Thymus (tissue), 11 donors: ENCODE results near the gene UAP1L1. TPM values are rescaled to one million over a fixed set of nuclear protein-coding genes. Genes with fewer than 3 reads are reported as not detected.
A peak's percentile ranks its signal among the peaks of the same experiment; 100 is the strongest.

Source experiments
- DNase-seq, 9 donors: peaks; one replicate each; pipeline ENCODE4 v3.0.0-alpha.2; 2013; ENCODE audit warnings: low spot score in 9 of 9, low read depth in 6 of 9, missing footprints in 1 of 9
- H3K27ac ChIP-seq, 2 donors: one replicate each; pipeline ENCODE4 v1.5.1; 2013; ENCODE audit warnings: control low read depth in 1 of 2, low read depth in 1 of 2, low read length in 1 of 2, mild to moderate bottlenecking in 1 of 2, moderate library complexity in 1 of 2
- H3K27me3 ChIP-seq, 2 donors: one replicate each; pipeline ENCODE4 v1.5.1; 2013; ENCODE audit warnings: low read length in 1 of 2; ENCODE audit not compliant: control insufficient read depth in 2 of 2, insufficient read depth in 1 of 2
- H3K36me3 ChIP-seq, 2 donors: one replicate each; pipeline ENCODE4 v1.5.1; 2013; ENCODE audit warnings: low read length in 1 of 2, mild to moderate bottlenecking in 1 of 2, moderate library complexity in 1 of 2; ENCODE audit not compliant: control insufficient read depth in 2 of 2, insufficient read depth in 2 of 2
- H3K4me1 ChIP-seq, 2 donors: one replicate each; pipeline ENCODE4 v1.5.1; 2013; ENCODE audit warnings: low read length in 2 of 2; ENCODE audit not compliant: control insufficient read depth in 2 of 2, insufficient read depth in 2 of 2
- H3K4me3 ChIP-seq, 2 donors: one replicate each; pipeline ENCODE4 v1.5.1; 2013; ENCODE audit warnings: low read length in 2 of 2, control low read depth in 1 of 2, mild to moderate bottlenecking in 1 of 2
- H3K9me3 ChIP-seq, 2 donors: one replicate each; pipeline ENCODE4 v1.5.1; 2013; ENCODE audit warnings: low read length in 1 of 2, mild to moderate bottlenecking in 1 of 2; ENCODE audit not compliant: control insufficient read depth in 2 of 2, insufficient read depth in 1 of 2
- WGBS: extraction: QIAGEN DNeasy Blood & Tissue Kit; methylation state at CpG from one replicate; pipeline ENCODE4 v1.1.7; 2013; 5-methylcytosine and 5-hydroxymethylcytosine counted together
- polyA plus RNA-seq: library from polyadenylated mRNA; stranded (reverse); fragments of 200-250 nt; gene quantifications from one replicate; pipeline ENCODE4 v1.2.3, GENCODE V29; 2013
- total RNA-seq: library from RNA; stranded (reverse); fragments of 120-200 nt; gene quantifications from one replicate; pipeline ENCODE4 v1.2.4, GENCODE V29; 2013
- donor health status: healthy.

The UAP1L1 gene
- total and polyA plus RNA-seq, 2 donors = 1.9 to 9.4 TPM

- Histone ChIP-seq H3K27me3 (peaks cover 0 to 20% of the 10 kb centered on the region in 2 donors), H3K4me3 (no peak overlapping the region), H3K9me3 (peaks cover 0 to under 1% of the 10 kb centered on the region in 2 donors), H3K27ac (no peak overlapping the region), H3K4me1 (peaks cover 3 to 6% of the 10 kb centered on the region in 2 donors), H3K36me3 (peaks cover 43 to 76% of the 10 kb centered on the region in 2 donors)
- DNase-seq = no peak
- WGBS = 94% methylated on average over 38 of the region's 38 CpGs
Observed at GRCh38 chr9:137110147-137110910, 33.0 kb downstream of the UAP1L1 start.

DNA sequence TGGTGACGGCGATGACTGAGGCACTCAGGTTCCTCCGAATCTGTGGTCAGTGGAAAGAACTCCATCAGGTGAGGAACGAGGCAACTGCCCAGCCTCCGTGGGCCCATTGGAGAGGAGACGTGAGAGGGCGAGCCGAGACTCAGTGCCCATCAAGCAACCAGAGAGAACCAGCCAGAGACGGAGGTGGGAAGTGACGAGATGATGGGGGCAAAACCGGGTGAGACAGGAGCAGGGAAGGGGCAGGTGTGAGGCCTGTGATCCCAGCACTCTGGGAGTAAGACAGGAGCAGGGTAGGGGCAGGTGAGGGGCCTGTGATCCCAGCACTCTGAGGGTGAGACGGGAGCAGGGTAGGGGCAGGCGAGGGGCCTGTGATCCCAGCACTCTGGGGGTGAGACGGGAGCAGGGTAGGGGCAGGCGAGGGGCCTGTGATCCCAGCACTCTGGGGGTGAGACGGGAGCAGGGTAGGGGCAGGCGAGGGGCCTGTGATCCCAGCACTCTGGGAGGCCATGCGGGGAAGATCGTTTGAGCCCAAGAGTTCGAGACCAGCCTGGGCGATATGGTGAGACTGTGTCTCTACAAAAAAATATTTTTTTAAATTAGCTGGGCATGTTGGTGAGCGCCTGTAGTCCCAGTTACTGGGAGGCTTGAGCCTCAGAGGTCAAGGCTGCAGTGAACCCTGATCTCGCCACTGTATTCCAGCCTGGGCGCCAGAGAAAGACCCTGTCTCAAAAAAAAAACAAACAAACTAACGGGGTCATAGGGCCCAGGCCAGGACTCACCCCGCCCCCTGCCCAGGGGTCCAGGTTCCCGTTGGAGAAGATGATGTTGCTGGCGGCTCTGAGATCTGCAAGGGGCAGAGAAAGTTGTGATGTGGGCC, 33.8 kb downstream of the UAP1L1 start:
- peaks cover 0 to 28% of the 10 kb centered on the region in 2 donors for H3K27me3 ChIP-seq
- DNase-seq = no peak
- no peak overlapping the region for H3K27ac ChIP-seq
- peaks cover 35 to 68% of the 10 kb centered on the region in 2 donors for H3K36me3 ChIP-seq
- H3K9me3 ChIP-seq = no peaks in the 10 kb centered on the region
- 97% methylated on average over 28 of the region's 28 CpGs for WGBS
- no peak overlapping the region for H3K4me3 ChIP-seq
- H3K4me1 ChIP-seq = peaks cover 3 to 6% of the 10 kb centered on the region in 2 donors

- Histone ChIP-seq H3K27ac (no peak overlapping the region), H3K27me3 (peaks cover 0 to 28% of the 10 kb centered on the region in 2 donors), H3K4me3 (no peak overlapping the region), H3K36me3 (peaks cover 30 to 60% of the 10 kb centered on the region in 2 donors), H3K4me1 (peaks cover 3 to 6% of the 10 kb centered on the region in 2 donors), H3K9me3 (no peaks in the 10 kb centered on the region)
- 94% methylated on average over 35 of the region's 35 CpGs for WGBS
- DNase-seq = no peak
Observed at GRCh38 chr9:137111788-137112563, 34.7 kb downstream of the UAP1L1 start.

- peaks cover 2 to 33% of the 10 kb centered on the region in 2 donors for H3K27me3 ChIP-seq
- H3K27ac ChIP-seq = no peak overlapping the region
- H3K9me3 ChIP-seq = no peaks in the 10 kb centered on the region
- peaks cover 25 to 52% of the 10 kb centered on the region in 2 donors for H3K36me3 ChIP-seq
- peaks cover 3 to 6% of the 10 kb centered on the region in 2 donors for H3K4me1 ChIP-seq
- WGBS = 95% methylated on average over 42 of the region's 42 CpGs
- no peak for DNase-seq
- no peak overlapping the region for H3K4me3 ChIP-seq
Observed at GRCh38 chr9:137112564-137113384, 35.5 kb downstream of the UAP1L1 start.

- Histone ChIP-seq H3K36me3 (peaks cover 17 to 44% of the 10 kb centered on the region in 2 donors), H3K4me1 (peaks cover 3 to 6% of the 10 kb centered on the region in 2 donors), H3K27ac (no peak overlapping the region), H3K4me3 (peak overlapping the region in 1 of 2 donors; percentile 88), H3K27me3 (peaks cover 2 to 33% of the 10 kb centered on the region in 2 donors), H3K9me3 (no peaks in the 10 kb centered on the region)
- DNase-seq = no peak
- WGBS = 31% methylated on average over 66 of the region's 66 CpGs
Observed at GRCh38 chr9:137113385-137114159, 36.3 kb downstream of the UAP1L1 start.

DNA sequence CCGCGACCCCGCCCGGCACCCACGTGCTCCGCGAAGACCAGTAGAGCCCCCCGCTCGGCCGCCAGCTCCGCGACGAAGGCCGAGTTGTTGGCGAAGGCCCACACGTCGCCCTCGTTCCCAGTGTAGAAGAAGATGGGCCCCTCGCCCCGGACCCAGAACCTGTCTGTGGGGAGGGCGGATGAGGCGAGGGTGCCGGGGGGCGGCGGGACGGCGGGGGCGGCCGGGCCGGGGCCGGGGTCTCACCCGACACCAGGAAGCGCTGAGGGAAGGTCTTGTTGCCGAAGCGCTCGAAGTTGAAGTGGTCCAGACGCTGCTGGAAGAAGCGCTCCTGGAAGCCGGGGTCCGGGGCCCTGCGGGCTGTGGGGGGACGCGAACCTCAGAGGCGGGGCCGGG, 36.9 kb downstream of the UAP1L1 start:
- H3K27me3 ChIP-seq = peaks cover 2 to 33% of the 10 kb centered on the region in 2 donors
- no peaks in the 10 kb centered on the region for H3K9me3 ChIP-seq
- H3K27ac ChIP-seq = peak overlapping the region in 1 of 2 donors; percentile 42
- H3K36me3 ChIP-seq = peaks cover 11 to 37% of the 10 kb centered on the region in 2 donors
- peak overlapping the region; percentile 40 to 88 for H3K4me3 ChIP-seq
- WGBS = under 1% methylated on average over 45 of the region's 45 CpGs
- no peak for DNase-seq
- peaks cover 3 to 10% of the 10 kb centered on the region in 2 donors for H3K4me1 ChIP-seq

DNA sequence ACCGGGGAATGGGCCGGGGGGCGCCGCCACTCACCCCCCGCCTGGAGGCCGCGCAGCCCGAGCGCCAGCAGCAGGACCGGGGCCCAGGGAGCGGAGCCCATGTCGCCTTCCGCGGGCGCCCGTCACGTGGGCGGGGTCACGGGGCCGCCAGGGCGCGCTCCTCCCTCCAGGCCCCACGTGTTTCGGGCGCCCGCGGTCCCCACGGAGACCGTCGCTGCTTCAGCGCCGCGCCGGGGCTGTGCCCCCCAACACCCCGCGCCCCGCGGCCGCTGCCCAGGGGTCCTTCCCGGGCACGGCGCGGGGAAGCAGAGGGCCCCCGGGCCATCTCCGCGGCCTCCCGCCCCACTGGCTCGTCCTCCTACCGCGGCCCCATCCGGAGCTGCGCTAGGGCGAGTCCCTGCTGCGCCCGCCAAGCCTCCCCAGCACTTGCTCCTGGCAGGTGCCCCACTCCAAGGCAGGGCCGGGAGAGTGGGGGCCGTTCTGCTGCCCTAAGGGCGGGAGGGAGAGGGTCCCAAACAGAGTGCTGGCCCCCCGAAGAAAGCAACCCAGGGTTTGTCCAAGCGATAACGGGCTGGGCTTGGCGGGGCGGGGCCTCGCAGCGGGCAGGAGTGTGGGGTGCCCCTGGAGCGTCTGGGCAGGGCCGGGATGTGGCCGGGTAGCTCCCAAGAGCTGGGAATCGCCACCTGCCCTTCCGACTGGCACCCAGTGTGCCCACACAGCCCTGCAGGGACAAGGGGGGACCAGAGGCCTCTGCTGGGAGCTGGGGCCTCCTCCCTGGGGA, 37.5 kb downstream of the UAP1L1 start, which contains the start of gene DPP7:
DPP7 (minus strand) TSS at position 121 of the 781 bp plus-strand sequence; CDS start at position 101, 20 bp downstream.
- Histone ChIP-seq H3K4me1 (peaks cover 3 to 11% of the 10 kb centered on the region in 2 donors), H3K4me3 (peak within 1 kb of the TSS; percentile 40 to 88), H3K27ac (peak within 1 kb of the TSS in 1 of 2 donors; percentile 42), H3K27me3 (peaks cover 2 to 33% of the 10 kb centered on the region in 2 donors), H3K36me3 (peaks cover 9 to 31% of the 10 kb centered on the region in 2 donors), H3K9me3 (no peaks in the 10 kb centered on the region)
- peak in 6 of 9 donors; percentile 55 to 86 (median 76) for DNase-seq
- 6% methylated on average over 70 of the region's 70 CpGs for whole genome bisulfite sequencing
